PC-3 (cell line): Measurements from ENCODE around the gene TUBGCP5. TPM values are rescaled to one million over a fixed set of nuclear protein-coding genes. Genes with fewer than 3 reads are reported as not detected.

Source experiments
- ATAC-seq: fragments of 200-7000 bp; cut with Tn5 transposase; 2 replicates; pipeline ENCODE4 v1.9.1; 2020; ENCODE audit warnings: mild to moderate bottlenecking, moderate library complexity
- BruUV-seq: library from RNA; stranded (reverse); fragments of 400-500 nt; replicated peaks from 2 replicates; lab custom pipeline; 2021; lab: Mats Ljungman, UMichigan
- CTCF ChIA-PET: fragments of 300-600 bp; sonication (Branson Sonifier 250); formaldehyde crosslinking; loops from one replicate; lab custom pipeline; 2022; ENCODE audit warnings: antibody characterized with exemption; lab: Charles Lee
- POLR2A ChIA-PET: fragments of 300-600 bp; sonication (Branson Sonifier 250); formaldehyde crosslinking; loops from one replicate; lab custom pipeline; 2022; ENCODE audit warnings: antibody characterized with exemption; ENCODE audit not compliant: unreplicated experiment; lab: Charles Lee
- DNase-seq: peaks from one replicate; pipeline ENCODE4 v3.0.0-alpha.2; 2015
- H2AFZ ChIP-seq: fragments of 300-600 bp; sonication (generic); 2 replicates; pipeline ENCODE4 v1.6.0; 2016; ENCODE audit warnings: antibody characterized with exemption, low read length
- H3F3A ChIP-seq: fragments of 300-600 bp; sonication (generic); one replicate; pipeline ENCODE4 v1.6.0; 2017; ENCODE audit warnings: antibody characterized with exemption, low read length, control low read depth, mild to moderate bottlenecking; ENCODE audit not compliant: unreplicated experiment
- H3K27ac ChIP-seq: fragments of 300-600 bp; sonication (generic); 2 replicates; pipeline ENCODE4 v1.5.1; 2016; ENCODE audit warnings: mild to moderate bottlenecking, low read length
- H3K27me3 ChIP-seq: fragments of 300-600 bp; sonication (generic); 2 replicates; pipeline ENCODE4 v1.6.1; 2016; ENCODE audit warnings: low read length, mixed read lengths
- H3K36me3 ChIP-seq: fragments of 300-600 bp; sonication (generic); 2 replicates; pipeline ENCODE4 v1.6.1; 2016; ENCODE audit warnings: low read depth, mixed run types, low read length, mixed read lengths
- H3K4me1 ChIP-seq: fragments of 300-600 bp; sonication (generic); 2 replicates; pipeline ENCODE4 v1.5.1; 2016; ENCODE audit warnings: low read length; ENCODE audit not compliant: insufficient read depth
- H3K4me2 ChIP-seq: fragments of 300-600 bp; sonication (generic); 2 replicates; pipeline ENCODE4 v1.6.0; 2016; ENCODE audit warnings: low read length
- H3K4me3 ChIP-seq: fragments of 300-600 bp; sonication (generic); 2 replicates; pipeline ENCODE4 v1.5.1; 2016; ENCODE audit warnings: mild to moderate bottlenecking, low read length, mixed read lengths
- H3K79me2 ChIP-seq: fragments of 300-600 bp; sonication (generic); 2 replicates; pipeline ENCODE4 v1.6.1; 2017; ENCODE audit warnings: low read length, mixed read lengths
- H3K9ac ChIP-seq: fragments of 300-600 bp; sonication (generic); 2 replicates; pipeline ENCODE4 v1.6.0; 2016; ENCODE audit warnings: mild to moderate bottlenecking, low read length
- H3K9me2 ChIP-seq: fragments of 300-600 bp; sonication (generic); replicated peaks from 2 replicates; pipeline ENCODE4 v1.6.1; 2016; ENCODE audit warnings: mixed run types, low read length, mixed read lengths
- H3K9me3 ChIP-seq: fragments of 300-600 bp; sonication (generic); 2 replicates; pipeline ENCODE4 v1.6.1; 2016; ENCODE audit warnings: low read length, mixed read lengths
- H4K20me1 ChIP-seq: fragments of 300-600 bp; sonication (generic); 2 replicates; pipeline ENCODE4 v1.6.1; 2016; ENCODE audit warnings: low read length, mixed read lengths
- EZH2 ChIP-seq: fragments of 300-600 bp; sonication (generic); IDR thresholded peaks from one replicate; pipeline ENCODE4 v1.6.1; 2017; ENCODE audit warnings: antibody characterized with exemption, mild to moderate bottlenecking, low read length; ENCODE audit not compliant: unreplicated experiment
- EZH2phosphoT487 ChIP-seq: fragments of 300-600 bp; sonication (generic); IDR thresholded peaks from 2 replicates; pipeline ENCODE4 v1.6.1; 2018; ENCODE audit warnings: mild to moderate bottlenecking, antibody characterized with exemption, low read length, borderline replicate concordance
- intact Hi-C: fragments of 100-400 bp; cut with micrococcal nuclease; formaldehyde crosslinking; loops from 2 replicates; pipeline ENCODE4 v1.9.0; 2023
- total RNA-seq: library from RNA; depleted of rRNA; stranded (reverse); fragments of >200 nt; gene quantifications from 2 replicates; pipeline ENCODE4 v1.2.3, GENCODE V29; 2014
- TF ChIP-seq, protein P1 (sequence below): fragments of 300-600 bp; sonication (generic); conservative IDR thresholded peaks from 2 replicates; pipeline ENCODE4 v1.5.1; 2017; ENCODE audit warnings: antibody characterized with exemption, low read depth, mild to moderate bottlenecking, low read length

The TUBGCP5 gene
- total RNA-seq, 1 experiment from 2014 or later: 33.4 TPM

DNA sequence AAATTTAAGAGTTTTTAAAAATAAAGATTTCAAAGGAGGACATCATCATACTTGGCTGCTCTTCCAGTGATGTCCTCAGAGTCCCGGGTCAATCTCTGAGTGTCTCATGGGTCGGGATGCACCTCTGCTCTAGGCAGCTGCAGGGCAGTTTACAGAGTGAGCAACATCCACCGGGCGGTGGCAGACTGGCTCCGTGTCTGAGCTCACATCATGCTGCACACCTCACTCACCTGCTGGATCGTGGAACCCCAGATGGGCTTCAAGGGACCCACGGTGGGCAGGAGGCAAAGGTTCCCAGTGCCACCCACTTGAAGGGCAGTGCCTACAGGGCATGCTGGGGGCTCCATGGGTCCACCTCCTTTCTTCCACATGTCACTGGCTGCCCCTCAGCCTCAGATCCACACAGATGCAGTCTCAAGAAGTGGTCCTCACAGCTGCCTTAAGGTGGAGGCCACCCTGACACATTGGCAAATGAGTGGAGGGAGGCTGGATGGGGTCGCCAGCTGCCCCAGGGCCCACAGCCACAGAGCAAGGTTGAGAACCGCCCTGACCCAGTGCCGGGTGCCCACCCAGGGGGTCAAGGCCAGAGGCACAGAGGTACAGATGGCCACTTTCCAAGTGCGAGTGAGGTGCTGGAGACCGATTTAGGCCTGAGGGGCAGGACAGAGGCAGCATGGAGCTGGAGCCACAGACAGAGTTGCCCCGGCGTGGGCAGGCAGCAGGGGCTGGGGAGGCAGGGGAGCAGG lies 84.4 kb downstream of the TUBGCP5 start:
- intact Hi-C loops: no loop called here

DNA sequence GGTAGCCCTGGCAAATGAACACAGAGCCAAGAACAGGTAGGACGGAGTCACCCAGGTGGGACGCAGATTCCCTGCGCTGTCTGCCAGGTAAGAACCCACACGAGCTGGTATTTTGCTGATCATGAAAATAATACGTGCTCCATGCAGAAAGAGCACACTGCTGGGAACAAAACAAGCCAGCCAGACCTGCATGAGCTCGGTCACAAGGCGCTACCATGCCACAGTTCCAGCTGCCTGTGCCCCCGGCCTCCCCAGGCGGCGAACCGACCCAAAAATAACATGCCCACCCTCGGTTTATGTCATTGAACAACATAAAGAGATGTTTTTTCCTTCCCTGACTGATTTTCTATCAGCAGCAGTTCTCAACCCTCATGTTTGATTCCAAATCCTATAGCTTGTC lies 85.0 kb downstream of the TUBGCP5 start:
- Histone ChIP-seq H3K9me3 (no peaks in the 10 kb centered on the region), H3K4me3 (no peak overlapping the region), H4K20me1 (0 out of 2 replicates have a peak, but pooled peaks cover 6% of the 10 kb centered on the region), H3K9ac (no peak overlapping the region), H3K79me2 (peaks cover 93% of the 10 kb centered on the region), H3F3A (no peaks in the 10 kb centered on the region), H3K4me1 (no peaks in the 10 kb centered on the region), H3K36me3 (no peaks in the 10 kb centered on the region), H3K4me2 (no peak overlapping the region), H2AFZ (no peak overlapping the region), H3K9me2 (no peaks in the 10 kb centered on the region), H3K27ac (no peak overlapping the region), H3K27me3 (no peaks in the 10 kb centered on the region)
- ATAC-seq (no peak), DNase-seq (no peak)
- no TSS peak for BruUV-seq
- ChIA-PET CTCF (no interaction called here), POLR2A (interaction anchor here (0.5 kb wide), 1 partner anchor 20 kb away, joined by 15 read pairs; no protein-coding TSS in a partner anchor)
- intact Hi-C loops: no loop called here
- TF ChIP-seq, protein P1, sequence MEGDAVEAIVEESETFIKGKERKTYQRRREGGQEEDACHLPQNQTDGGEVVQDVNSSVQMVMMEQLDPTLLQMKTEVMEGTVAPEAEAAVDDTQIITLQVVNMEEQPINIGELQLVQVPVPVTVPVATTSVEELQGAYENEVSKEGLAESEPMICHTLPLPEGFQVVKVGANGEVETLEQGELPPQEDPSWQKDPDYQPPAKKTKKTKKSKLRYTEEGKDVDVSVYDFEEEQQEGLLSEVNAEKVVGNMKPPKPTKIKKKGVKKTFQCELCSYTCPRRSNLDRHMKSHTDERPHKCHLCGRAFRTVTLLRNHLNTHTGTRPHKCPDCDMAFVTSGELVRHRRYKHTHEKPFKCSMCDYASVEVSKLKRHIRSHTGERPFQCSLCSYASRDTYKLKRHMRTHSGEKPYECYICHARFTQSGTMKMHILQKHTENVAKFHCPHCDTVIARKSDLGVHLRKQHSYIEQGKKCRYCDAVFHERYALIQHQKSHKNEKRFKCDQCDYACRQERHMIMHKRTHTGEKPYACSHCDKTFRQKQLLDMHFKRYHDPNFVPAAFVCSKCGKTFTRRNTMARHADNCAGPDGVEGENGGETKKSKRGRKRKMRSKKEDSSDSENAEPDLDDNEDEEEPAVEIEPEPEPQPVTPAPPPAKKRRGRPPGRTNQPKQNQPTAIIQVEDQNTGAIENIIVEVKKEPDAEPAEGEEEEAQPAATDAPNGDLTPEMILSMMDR: no peak
- TF ChIP-seq EZH2phosphoT487 (no peak), EZH2 (no peak)

More for the DNA sequence above, 84.4 kb downstream of the TUBGCP5 start:
- H3K4me3 ChIP-seq: no peak overlapping the region
- POLR2A ChIA-PET: interaction anchor here (0.5 kb wide), 1 partner anchor 21 kb away, joined by 15 read pairs; no protein-coding TSS in a partner anchor
- no peaks in the 10 kb centered on the region for H3K4me1 ChIP-seq
- BruUV-seq: no TSS peak
- H3K9ac ChIP-seq: no peak overlapping the region
- no peaks in the 10 kb centered on the region for H3K9me2 ChIP-seq
- H3K4me2 ChIP-seq: no peak overlapping the region
- peaks cover 6% of the 10 kb centered on the region; the same call in 1 of the 2 replicates for H4K20me1 ChIP-seq
- ATAC-seq (peak; percentile 90), DNase-seq (peak; percentile 20)
- H3K79me2 ChIP-seq: peaks cover 93% of the 10 kb centered on the region
- no peak overlapping the region for H3K27ac ChIP-seq
- no peak overlapping the region for H2AFZ ChIP-seq
- H3K9me3 ChIP-seq: no peaks in the 10 kb centered on the region
- no peaks in the 10 kb centered on the region for H3K36me3 ChIP-seq
- no peak for TF ChIP-seq EZH2
- no peak for TF ChIP-seq EZH2phosphoT487
- TF ChIP-seq, protein P1: 0 out of 2 replicates have a peak, but pooled peaks have one; percentile 17
- no peaks in the 10 kb centered on the region for H3K27me3 ChIP-seq
- no peaks in the 10 kb centered on the region for H3F3A ChIP-seq
- CTCF ChIA-PET: interaction anchor here (0.5 kb wide), 1 partner anchor 26 kb away, joined by 3 read pairs; no protein-coding TSS in a partner anchor
